Osteocyte (in vitro differentiated cells): Measurements from ENCODE around the gene ENAH. TPM values are rescaled to one million over a fixed set of nuclear protein-coding genes. Genes with fewer than 3 reads are reported as not detected.

Experiments
- DNase-seq: peaks from one replicate; pipeline ENCODE4 v3.0.0; 2021; ENCODE audit warnings: mixed read lengths; ENCODE audit not compliant: unreplicated experiment; ENCODE audit errors: extremely low spot score
- H3K27ac Mint-ChIP-seq: one replicate; pipeline ENCODE4 v1.8.0; 2021; ENCODE audit warnings: mild to moderate bottlenecking, mixed read lengths; ENCODE audit not compliant: unreplicated experiment
- H3K27me3 Mint-ChIP-seq: one replicate; pipeline ENCODE4 v1.8.0; 2021; ENCODE audit warnings: mixed read lengths; ENCODE audit not compliant: unreplicated experiment
- H3K36me3 Mint-ChIP-seq: one replicate; pipeline ENCODE4 v1.8.0; 2021; ENCODE audit warnings: mixed read lengths; ENCODE audit not compliant: unreplicated experiment
- H3K4me1 Mint-ChIP-seq: one replicate; pipeline ENCODE4 v1.8.0; 2021; ENCODE audit warnings: mixed read lengths; ENCODE audit not compliant: unreplicated experiment
- H3K4me3 Mint-ChIP-seq: one replicate; pipeline ENCODE4 v1.8.0; 2021; ENCODE audit warnings: mild to moderate bottlenecking, moderate library complexity, mixed read lengths; ENCODE audit not compliant: unreplicated experiment
- H3K9me3 Mint-ChIP-seq: one replicate; pipeline ENCODE4 v1.8.0; 2021; ENCODE audit warnings: mixed read lengths; ENCODE audit not compliant: unreplicated experiment
- CTCF ChIP-seq: fragments of 200-600 bp; sonication (generic); IDR thresholded peaks from 2 replicates; pipeline ENCODE4 v1.5.0; 2021; ENCODE audit warnings: antibody characterized with exemption, mild to moderate bottlenecking, moderate library complexity
- total RNA-seq: library from RNA; stranded (reverse); gene quantifications from 2 replicates; pipeline ENCODE4 v1.2.1, GENCODE V29; 2021

The ENAH gene
- total RNA-seq, 1 donor from 2014 or later: 232 TPM

GRCh38 chr1:225653463-225654276 lies 747 bp upstream of the ENAH start:
- Mint-ChIP-seq H3K9me3 (no peaks in the 10 kb centered on the region), H3K4me3 (peak overlapping the region; percentile 100), H3K27me3 (no peaks in the 10 kb centered on the region), H3K27ac (peak overlapping the region; percentile 100), H3K4me1 (peaks cover 64% of the 10 kb centered on the region), H3K36me3 (no peaks in the 10 kb centered on the region)
- TF ChIP-seq CTCF: no peak
- DNase-seq: peak; percentile 88

- Mint-ChIP-seq H3K4me3 (peak overlapping the region; percentile 100), H3K9me3 (no peaks in the 10 kb centered on the region), H3K27me3 (no peaks in the 10 kb centered on the region), H3K4me1 (peaks cover 62% of the 10 kb centered on the region), H3K36me3 (no peaks in the 10 kb centered on the region), H3K27ac (peak overlapping the region; percentile 98)
- no peak for TF ChIP-seq CTCF
- DNase-seq: peak; percentile 84
Measured at GRCh38 chr1:225651872-225652728, 823 bp downstream of the ENAH start.

- TF ChIP-seq CTCF: no peak
- no peaks in the 10 kb centered on the region for H3K36me3 Mint-ChIP-seq
- peak overlapping the region; percentile 100 for H3K4me3 Mint-ChIP-seq
- H3K27me3 Mint-ChIP-seq: no peaks in the 10 kb centered on the region
- DNase-seq: no peak
- peak overlapping the region; percentile 98 for H3K27ac Mint-ChIP-seq
- peaks cover 59% of the 10 kb centered on the region for H3K4me1 Mint-ChIP-seq
- H3K9me3 Mint-ChIP-seq: no peaks in the 10 kb centered on the region
Measured at GRCh38 chr1:225651376-225651871, 1.5 kb downstream of the ENAH start.

GRCh38 chr1:225650179-225650578 lies 2.7 kb downstream of the ENAH start:
- Mint-ChIP-seq H3K27me3 (no peaks in the 10 kb centered on the region), H3K4me3 (peak overlapping the region; percentile 100), H3K27ac (peak overlapping the region; percentile 98), H3K36me3 (peaks cover 6% of the 10 kb centered on the region), H3K9me3 (peaks cover 4% of the 10 kb centered on the region), H3K4me1 (peaks cover 51% of the 10 kb centered on the region)
- TF ChIP-seq CTCF: no peak
- DNase-seq: no peak
